Thymus (tissue), 11 donors: ENCODE measurements around the gene MSI1. TPM values are rescaled to one million over a fixed set of nuclear protein-coding genes. Genes with fewer than 3 reads are reported as not detected.

ENCODE experiments used
- DNase-seq, 9 donors: peaks; one replicate each; pipeline ENCODE4 v3.0.0-alpha.2; 2013; ENCODE audit warnings: low spot score in 9 of 9, low read depth in 6 of 9, missing footprints in 1 of 9
- H3K27ac ChIP-seq, 2 donors: one replicate each; pipeline ENCODE4 v1.5.1; 2013; ENCODE audit warnings: control low read depth in 1 of 2, low read depth in 1 of 2, low read length in 1 of 2, mild to moderate bottlenecking in 1 of 2, moderate library complexity in 1 of 2
- H3K27me3 ChIP-seq, 2 donors: one replicate each; pipeline ENCODE4 v1.5.1; 2013; ENCODE audit warnings: low read length in 1 of 2; ENCODE audit not compliant: control insufficient read depth in 2 of 2, insufficient read depth in 1 of 2
- H3K36me3 ChIP-seq, 2 donors: one replicate each; pipeline ENCODE4 v1.5.1; 2013; ENCODE audit warnings: low read length in 1 of 2, mild to moderate bottlenecking in 1 of 2, moderate library complexity in 1 of 2; ENCODE audit not compliant: control insufficient read depth in 2 of 2, insufficient read depth in 2 of 2
- H3K4me1 ChIP-seq, 2 donors: one replicate each; pipeline ENCODE4 v1.5.1; 2013; ENCODE audit warnings: low read length in 2 of 2; ENCODE audit not compliant: control insufficient read depth in 2 of 2, insufficient read depth in 2 of 2
- H3K4me3 ChIP-seq, 2 donors: one replicate each; pipeline ENCODE4 v1.5.1; 2013; ENCODE audit warnings: low read length in 2 of 2, control low read depth in 1 of 2, mild to moderate bottlenecking in 1 of 2
- H3K9me3 ChIP-seq, 2 donors: one replicate each; pipeline ENCODE4 v1.5.1; 2013; ENCODE audit warnings: low read length in 1 of 2, mild to moderate bottlenecking in 1 of 2; ENCODE audit not compliant: control insufficient read depth in 2 of 2, insufficient read depth in 1 of 2
- WGBS: extraction: QIAGEN DNeasy Blood & Tissue Kit; methylation state at CpG from one replicate; pipeline ENCODE4 v1.1.7; 2013; 5-methylcytosine and 5-hydroxymethylcytosine counted together
- polyA plus RNA-seq: library from polyadenylated mRNA; stranded (reverse); fragments of 200-250 nt; gene quantifications from one replicate; pipeline ENCODE4 v1.2.3, GENCODE V29; 2013
- total RNA-seq: library from RNA; stranded (reverse); fragments of 120-200 nt; gene quantifications from one replicate; pipeline ENCODE4 v1.2.4, GENCODE V29; 2013
- donor health status: healthy.

Gene MSI1
- total and polyA plus RNA-seq, 2 donors: 0.05 to 0.25 TPM

GRCh38 chr12:120381752-120382419, 12.9 kb upstream of the MSI1 start:
- no peak overlapping the region for H3K4me3 ChIP-seq
- H3K9me3 ChIP-seq: no peaks in the 10 kb centered on the region
- no peak overlapping the region for H3K27ac ChIP-seq
- no peaks in the 10 kb centered on the region for H3K36me3 ChIP-seq
- 74% methylated on average over 6 of the region's 6 CpGs for WGBS
- no peak for DNase-seq
- H3K4me1 ChIP-seq: no peaks in the 10 kb centered on the region
- H3K27me3 ChIP-seq: peaks cover 0 to 9% of the 10 kb centered on the region in 2 donors

GRCh38 chr12:120378036-120378435, 9.1 kb upstream of the MSI1 start:
- Histone ChIP-seq H3K36me3 (no peaks in the 10 kb centered on the region), H3K9me3 (no peaks in the 10 kb centered on the region), H3K4me1 (no peaks in the 10 kb centered on the region), H3K27ac (no peak overlapping the region), H3K4me3 (no peak overlapping the region), H3K27me3 (peaks cover 4 to 37% of the 10 kb centered on the region in 2 donors)
- 93% methylated on average over 5 of the region's 5 CpGs for WGBS
- DNase-seq: no peak

GRCh38 chr12:120377611-120378010, 8.6 kb upstream of the MSI1 start:
- Histone ChIP-seq H3K27me3 (peaks cover 7 to 41% of the 10 kb centered on the region in 2 donors), H3K9me3 (no peaks in the 10 kb centered on the region), H3K27ac (no peak overlapping the region), H3K4me1 (no peaks in the 10 kb centered on the region), H3K4me3 (no peak overlapping the region), H3K36me3 (no peaks in the 10 kb centered on the region)
- 96% methylated on average over 4 of the region's 4 CpGs for WGBS
- DNase-seq: no peak

GRCh38 chr12:120376934-120377572, 8.1 kb upstream of the MSI1 start:
- Histone ChIP-seq H3K36me3 (no peaks in the 10 kb centered on the region), H3K4me1 (no peaks in the 10 kb centered on the region), H3K4me3 (no peak overlapping the region), H3K27ac (no peak overlapping the region), H3K9me3 (no peaks in the 10 kb centered on the region), H3K27me3 (peaks cover 10 to 44% of the 10 kb centered on the region in 2 donors)
- 57% methylated on average over 5 of the region's 5 CpGs for WGBS
- no peak for DNase-seq

GRCh38 chr12:120376416-120376815, 7.5 kb upstream of the MSI1 start:
- no peaks in the 10 kb centered on the region for H3K36me3 ChIP-seq
- DNase-seq: no peak
- H3K4me1 ChIP-seq: no peaks in the 10 kb centered on the region
- 91% methylated on average over 5 of the region's 5 CpGs for WGBS
- H3K27ac ChIP-seq: no peak overlapping the region
- H3K27me3 ChIP-seq: peaks cover 10 to 47% of the 10 kb centered on the region in 2 donors
- no peaks in the 10 kb centered on the region for H3K9me3 ChIP-seq
- no peak overlapping the region for H3K4me3 ChIP-seq

- H3K4me3 ChIP-seq: no peak overlapping the region
- no peaks in the 10 kb centered on the region for H3K4me1 ChIP-seq
- H3K27me3 ChIP-seq: peaks cover 14 to 51% of the 10 kb centered on the region in 2 donors
- H3K27ac ChIP-seq: no peak overlapping the region
- DNase-seq: no peak
- WGBS: 61% methylated on average over 2 of the region's 2 CpGs
- H3K36me3 ChIP-seq: no peaks in the 10 kb centered on the region
- no peaks in the 10 kb centered on the region for H3K9me3 ChIP-seq
Observed at GRCh38 chr12:120376009-120376408, 7.0 kb upstream of the MSI1 start.

DNA sequence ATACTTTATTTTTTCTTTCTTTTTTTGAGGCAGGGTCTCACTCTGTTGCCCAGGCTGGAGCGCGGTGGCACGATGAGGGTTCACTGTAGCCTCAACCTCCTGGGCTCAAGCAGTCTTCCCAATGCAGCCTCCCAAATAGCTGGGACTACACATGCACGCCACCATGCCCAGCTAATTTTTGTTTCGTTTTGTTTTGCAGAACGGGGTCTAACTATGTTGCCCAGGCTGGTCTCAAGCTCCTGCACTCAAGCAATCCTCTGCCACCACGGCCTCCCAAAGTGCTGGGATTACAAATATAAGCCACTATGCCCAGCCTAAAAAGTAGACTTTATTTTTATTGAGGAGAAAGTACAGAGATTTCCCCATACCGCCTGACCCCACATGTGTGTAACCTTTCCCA, 4.7 kb upstream of the MSI1 start:
- H3K9me3 ChIP-seq: no peaks in the 10 kb centered on the region
- H3K27me3 ChIP-seq: peaks cover 35 to 70% of the 10 kb centered on the region in 2 donors
- no peaks in the 10 kb centered on the region for H3K4me1 ChIP-seq
- H3K36me3 ChIP-seq: no peaks in the 10 kb centered on the region
- no peak overlapping the region for H3K4me3 ChIP-seq
- WGBS: 95% methylated on average over 8 of the region's 8 CpGs
- DNase-seq: no peak
- no peak overlapping the region for H3K27ac ChIP-seq

GRCh38 chr12:120370343-120371243, 1.6 kb upstream of the MSI1 start:
- no peak for DNase-seq
- Histone ChIP-seq H3K4me3 (no peak overlapping the region), H3K9me3 (no peaks in the 10 kb centered on the region), H3K36me3 (no peaks in the 10 kb centered on the region), H3K4me1 (no peaks in the 10 kb centered on the region), H3K27ac (no peak overlapping the region), H3K27me3 (peaks cover 60 to 87% of the 10 kb centered on the region in 2 donors)
- WGBS: 36% methylated on average over 7 of the region's 7 CpGs
